Astrocyte of the cerebellum (primary cell): ENCODE measurements around the gene JUNB.
A peak's percentile ranks its signal among the peaks of the same experiment; 100 is the strongest.

Experiments
- DNase-seq: peaks from one replicate; pipeline ENCODE4 v3.0.0-alpha.2; 2011; ENCODE audit warnings: low read depth
- H3K4me3 ChIP-seq: 2 replicates; pipeline ENCODE4 v1.5.1; 2011; ENCODE audit warnings: mild to moderate bottlenecking, low read depth, low read length, moderate library complexity
- CTCF ChIP-seq: IDR thresholded peaks from 2 replicates; pipeline ENCODE4 v1.5.1; 2012; ENCODE audit warnings: low read length, low read depth, moderate library complexity, mild to moderate bottlenecking; ENCODE audit errors: missing control alignments
- in situ Hi-C: cut with HindIII; loops from 2 replicates; pipeline ENCODE4 v1.10.0; 2017; ENCODE audit warnings: low sequenced_read_pairs

The JUNB gene

GRCh38 chr19:12788682-12789097 is 2.6 kb upstream of the JUNB start:
- TF ChIP-seq CTCF: no peak
- DNase-seq: no peak
- in situ Hi-C loops: no loop called here
- no peak overlapping the region for H3K4me3 ChIP-seq

- in situ Hi-C loops: no loop called here
- TF ChIP-seq CTCF: no peak
- peak overlapping the region; percentile 96 for H3K4me3 ChIP-seq
- DNase-seq: no peak
Measured at GRCh38 chr19:12789098-12789903, 2.0 kb upstream of the JUNB start.

- no peak for TF ChIP-seq CTCF
- in situ Hi-C loops: no loop called here
- DNase-seq: peak; percentile 75
- peak overlapping the region; percentile 96 for H3K4me3 ChIP-seq
Measured at GRCh38 chr19:12789904-12790619, 1.2 kb upstream of the JUNB start.

GRCh38 chr19:12790628-12791344 is 500 bp upstream of the JUNB start:
- DNase-seq: no peak
- in situ Hi-C loops: no loop called here
- TF ChIP-seq CTCF: no peak

GRCh38 chr19:12792051-12792852 is 966 bp downstream of the JUNB start:
- peak overlapping the region; percentile 96 for H3K4me3 ChIP-seq
- in situ Hi-C loops: no loop called here
- no peak for TF ChIP-seq CTCF
- no peak for DNase-seq

More at GRCh38 chr19:12790628-12791344, 500 bp upstream of the JUNB start:
- H3K4me3 ChIP-seq: peak overlapping the region; percentile 96
